A549 treated with Hydrocortisone at 1 μM for 4 hours (cell line): Measurements from ENCODE around the gene TSTD1. TPM values are rescaled to one million over a fixed set of nuclear protein-coding genes. Genes with fewer than 3 reads are reported as not detected.

Experiments used
- total RNA-seq: library from RNA; stranded (reverse); fragments of 200-300 nt; extraction: Qiagen RNA extraction; gene quantifications from 5 replicates; pipeline ENCODE4 v1.2.3, GENCODE V29; 2022

TSTD1 gene, protein sequence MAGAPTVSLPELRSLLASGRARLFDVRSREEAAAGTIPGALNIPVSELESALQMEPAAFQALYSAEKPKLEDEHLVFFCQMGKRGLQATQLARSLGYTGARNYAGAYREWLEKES
- total RNA-seq: 0.36 to 0.44 TPM (median 0.39 TPM) in 4 of 5 replicates, not detected in the other

DNA sequence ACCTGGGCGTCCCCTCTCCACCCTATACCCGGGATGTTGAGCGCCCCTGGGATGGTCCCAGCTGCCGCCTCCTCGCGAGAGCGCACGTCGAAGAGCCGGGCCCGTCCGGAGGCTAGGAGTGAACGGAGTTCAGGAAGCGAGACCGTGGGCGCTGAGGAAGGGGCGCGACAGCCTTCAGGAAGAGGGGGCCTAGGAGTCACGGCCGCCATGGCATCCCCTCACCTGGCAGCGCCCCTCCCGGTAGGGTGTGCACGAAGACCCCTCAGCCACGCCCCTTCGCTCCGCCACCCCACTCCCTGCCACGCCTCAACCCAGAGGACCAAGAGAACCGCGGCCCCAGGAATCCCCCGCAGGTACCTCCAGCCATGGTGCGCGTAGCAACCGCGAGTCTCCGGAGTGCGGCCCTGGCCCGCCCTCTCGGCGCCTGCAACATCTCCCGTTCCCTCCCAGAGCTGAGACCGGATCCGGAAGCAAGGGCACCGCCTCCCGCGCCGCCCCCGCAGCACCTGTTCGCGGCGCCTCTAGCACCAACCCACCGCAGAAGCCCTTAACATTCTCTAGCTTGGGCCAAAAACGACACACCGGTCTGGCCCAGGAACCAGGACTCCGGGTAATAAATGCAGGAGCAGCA is at the start of gene TSTD1:
Gene TSTD1 (minus strand): TSS at position 442 of the 631 bp plus-strand sequence. CDS start 75 bp downstream, at position 367.

GRCh38 chr1:161069731-161070270 is 31.0 kb upstream of the TSTD1 start, which contains the start of gene ARHGAP30:
Gene ARHGAP30 (minus strand): TSS chr1:161069891. CDS start chr1:161069624, 267 bp downstream.

DNA sequence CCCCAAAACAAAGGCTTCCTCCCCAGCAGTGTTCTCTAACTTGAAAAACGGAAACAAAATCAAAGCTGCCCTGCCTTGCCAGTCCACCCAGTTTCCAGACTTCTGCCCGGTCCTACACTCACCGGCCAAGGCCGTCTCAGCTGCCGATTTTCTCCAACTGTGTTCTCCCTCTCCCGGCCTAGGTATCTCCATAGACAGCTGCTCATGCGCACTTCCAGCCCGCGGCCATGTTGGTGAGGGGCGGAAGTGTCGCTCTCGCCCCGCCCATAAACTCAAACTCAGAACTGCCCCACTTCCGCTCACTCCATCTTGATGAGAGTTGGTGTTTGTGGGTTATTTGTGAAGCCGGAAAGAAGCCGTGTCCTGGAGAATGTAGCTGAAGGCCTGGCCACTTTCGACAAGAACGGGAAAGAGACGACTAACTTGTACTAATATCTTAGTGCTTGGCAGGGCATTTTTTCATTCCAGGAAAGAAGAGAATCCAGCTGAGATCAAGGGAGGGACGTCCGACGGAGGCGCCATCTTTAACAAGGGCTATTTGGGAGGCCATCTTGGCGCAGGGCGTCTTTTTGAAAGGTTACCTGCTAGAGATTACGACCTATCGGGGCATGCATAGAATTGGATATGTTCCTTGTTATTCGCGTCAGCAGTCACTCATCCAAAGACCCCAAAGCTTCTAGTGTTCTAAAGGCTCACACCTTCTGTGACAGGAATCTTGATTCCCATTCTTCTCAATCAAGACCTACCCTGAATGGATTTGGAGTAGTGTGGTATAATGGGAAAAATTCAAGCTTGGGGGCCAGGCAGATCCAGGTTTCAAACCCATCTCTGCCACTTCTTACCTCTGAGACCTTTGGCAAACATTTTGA is 7.2 kb upstream of the TSTD1 start, which contains the start of gene USF1:
Gene USF1 (minus strand): TSS at position 242 of the 869 bp plus-strand sequence. CDS start 2,702 bp downstream, outside the sequence.

GRCh38 chr1:161020509-161021164 is 18.1 kb downstream of the TSTD1 start, which contains the start of gene F11R:
Gene F11R (minus strand): TSS chr1:161021152. CDS start chr1:161021073, 79 bp downstream.

Other genes starting within 250 kb of the TSTD1 start
- gene LY9, start 242.8 kb downstream of the TSTD1 start, total RNA-seq: 0.07 to 0.17 TPM (median 0.11 TPM) in 5 replicates
- not detected in 5 replicates for gene CD244, start 176.1 kb downstream of the TSTD1 start, total RNA-seq
- not detected in 5 replicates for gene ITLN1, start 153.8 kb downstream of the TSTD1 start, total RNA-seq
- 0.78 to 1.2 TPM (median 0.96 TPM) in 5 replicates for gene ITLN2, start 84.2 kb downstream of the TSTD1 start, total RNA-seq
- 47.1 to 81.0 TPM (median 59.6 TPM) in 5 replicates for gene F11R, start 17.8 kb downstream of the TSTD1 start, total RNA-seq
- 44.3 to 53.3 TPM (median 48.2 TPM) in 5 replicates for gene USF1, start 7.0 kb upstream of the TSTD1 start, total RNA-seq
- 0.05 to 0.15 TPM (median 0.12 TPM) in 5 replicates for gene ARHGAP30, start 30.9 kb upstream of the TSTD1 start, total RNA-seq
- 1.00 to 2.2 TPM (median 2.0 TPM) in 5 replicates for gene NECTIN4, start 50.6 kb upstream of the TSTD1 start, total RNA-seq
- gene KLHDC9, start 59.4 kb upstream of the TSTD1 start, total RNA-seq: 1.5 to 2.6 TPM (median 1.9 TPM) in 5 replicates
- 97.4 to 109 TPM (median 107 TPM) in 5 replicates for gene PFDN2, start 79.1 kb upstream of the TSTD1 start, total RNA-seq
- gene NIT1, start 79.1 kb upstream of the TSTD1 start, total RNA-seq: 29.9 to 32.4 TPM (median 30.9 TPM) in 5 replicates
- gene DEDD, start 93.7 kb upstream of the TSTD1 start, total RNA-seq: 30.0 to 33.7 TPM (median 30.7 TPM) in 5 replicates
- gene UFC1, start 115.0 kb upstream of the TSTD1 start, total RNA-seq: 85.4 to 123 TPM (median 86.5 TPM) in 5 replicates
- gene USP21, start 120.5 kb upstream of the TSTD1 start, total RNA-seq: 19.7 to 23.1 TPM (median 21.3 TPM) in 5 replicates
- gene PPOX, start 127.5 kb upstream of the TSTD1 start, total RNA-seq: 12.7 to 17.2 TPM (median 16.4 TPM) in 5 replicates
- 22.6 to 25.6 TPM (median 24.1 TPM) in 5 replicates for gene B4GALT3, start 138.5 kb upstream of the TSTD1 start, total RNA-seq
- gene ADAMTS4, start 160.1 kb upstream of the TSTD1 start, total RNA-seq: 0.02 to 0.18 TPM in 2 of 5 replicates, not detected in the others
- gene NDUFS2, start 163.4 kb upstream of the TSTD1 start, total RNA-seq: 77.6 to 110 TPM (median 81.3 TPM) in 5 replicates
- gene FCER1G, start 176.3 kb upstream of the TSTD1 start, total RNA-seq: 0.22 to 0.43 TPM (median 0.28 TPM) in 3 of 5 replicates, not detected in the others
- gene APOA2, start 184.7 kb upstream of the TSTD1 start, total RNA-seq: 1.2 to 2.3 TPM in 2 of 5 replicates, not detected in the others
- 10.6 to 13.0 TPM (median 11.1 TPM) in 5 replicates for gene TOMM40L, start 187.1 kb upstream of the TSTD1 start, total RNA-seq
- not detected in 5 replicates for gene NR1I3, start 199.2 kb upstream of the TSTD1 start, total RNA-seq
- 0.09 to 0.17 TPM (median 0.12 TPM) in 4 of 5 replicates, not detected in the other for gene PCP4L1, start 219.8 kb upstream of the TSTD1 start, total RNA-seq